NCI-H2107 treated with DMSO at 0.1 percent for 48 hours (cell line): ENCODE data around the gene PIMREG.

Experiments
- DNase-seq: peaks from one replicate; lab custom pipeline; 2025; ENCODE audit not compliant: unreplicated experiment; lab: John Stamatoyannopoulos, UW

PIMREG gene

GRCh38 chr17:6437956-6438355 lies 6.3 kb upstream of the PIMREG start:
- no peak for DNase-seq

- no peak for DNase-seq
These were observed 4.3 kb upstream of the PIMREG start for GRCh38 chr17:6439951-6440350.

GRCh38 chr17:6442775-6443174 lies 1.5 kb upstream of the PIMREG start:
- no peak for DNase-seq

GRCh38 chr17:6444571-6445335 lies 498 bp downstream of the PIMREG start:
- DNase-seq: no peak

GRCh38 chr17:6446516-6447100 lies 2.4 kb downstream of the PIMREG start:
- DNase-seq: no peak

- no peak for DNase-seq
These were observed 4.2 kb downstream of the PIMREG start for GRCh38 chr17:6448473-6448872.

- DNase-seq: no peak
These were observed 5.1 kb downstream of the PIMREG start for GRCh38 chr17:6449307-6449706.

GRCh38 chr17:6450926-6451832 lies 6.9 kb downstream of the PIMREG start:
- no peak for DNase-seq

GRCh38 chr17:6452471-6453266 lies 8.4 kb downstream of the PIMREG start:
- no peak for DNase-seq

GRCh38 chr17:6453279-6454024 lies 9.2 kb downstream of the PIMREG start:
- no peak for DNase-seq

GRCh38 chr17:6454495-6455320 lies 10.5 kb downstream of the PIMREG start:
- DNase-seq: no peak

- DNase-seq: no peak
These were observed 11.1 kb downstream of the PIMREG start for GRCh38 chr17:6455321-6455705.

- DNase-seq: no peak
These were observed 12.1 kb downstream of the PIMREG start for GRCh38 chr17:6456321-6456720.

- DNase-seq: no peak
These were observed 12.8 kb downstream of the PIMREG start for GRCh38 chr17:6456914-6457687.

- DNase-seq: no peak
These were observed 13.6 kb downstream of the PIMREG start for GRCh38 chr17:6457688-6458459.

GRCh38 chr17:6458460-6458950 lies 14.2 kb downstream of the PIMREG start:
- no peak for DNase-seq

GRCh38 chr17:6460531-6461161 lies 16.4 kb downstream of the PIMREG start:
- DNase-seq: no peak
